ENCODE results near the gene MYF5. TPM values are rescaled to one million over a fixed set of nuclear protein-coding genes. Genes with fewer than 3 reads are reported as not detected.

Gene MYF5
- total RNA-seq, 1 experiment from 2014 or later = not detected

- Mint-ChIP-seq H3K4me1 (peaks cover 17 to 33% of the 10 kb centered on the region in 2 experiments), H3K4me3 (peak overlapping the region; percentile 15 to 27; a peak in 4 of 5 replicates), H3K27ac (peak overlapping the region; percentile 91 to 99 (median 97); a peak in 6 of 7 replicates), H3K36me3 (ENCODE audit: insufficient read depth in 1 of 3, low read depth in 3 of 3) (peaks cover 0 to 9% (median 2%) of the 10 kb centered on the region in 3 experiments; a peak in 2 of 7 replicates), H3K9me3 (peaks cover 3 to 6% of the 10 kb centered on the region in 2 experiments; a peak in 2 of 5 replicates), H3K27me3 (ENCODE audit: low read depth) (no peaks in the 10 kb centered on the region)
- H3K9ac ChIP-seq (ENCODE audit: extremely low read depth, insufficient read length, low read length) = no peak overlapping the region
- no peaks in the 10 kb centered on the region for H3K23me2 ChIP-seq (ENCODE audit: insufficient read length, low read depth, low read length, poor library complexity, severe bottlenecking)
- no peak overlapping the region for H4K5ac ChIP-seq (ENCODE audit: insufficient read length, low read depth, low read length)
- no peak overlapping the region for H3K56ac ChIP-seq (ENCODE audit: insufficient read length, low read depth, low read length)
- H3K27ac ChIP-seq (ENCODE audit: insufficient read length, low read depth, low read length) = peak overlapping the region; percentile 87
- H4K20me1 ChIP-seq (ENCODE audit: control insufficient read depth, insufficient read depth, insufficient read length) = no peaks in the 10 kb centered on the region
- H4K91ac ChIP-seq (ENCODE audit: insufficient read length, low read depth, low read length) = no peak overlapping the region
- no peak overlapping the region for H2BK20ac ChIP-seq (ENCODE audit: low read depth, low read length, poor library complexity, severe bottlenecking)
- peak overlapping the region; percentile 35 for H3K4me2 ChIP-seq (ENCODE audit: insufficient read depth, insufficient read length, low read length)
- H3K14ac ChIP-seq (ENCODE audit: insufficient read depth, low read length) = no peak overlapping the region
- H3K18ac ChIP-seq (ENCODE audit: insufficient read length, low read depth, low read length) = no peak overlapping the region
- H3K4me1 ChIP-seq (ENCODE audit: insufficient read depth, low read length) = peaks cover 3% of the 10 kb centered on the region; the same call in 1 of the 2 replicates
- H3T11ph ChIP-seq (ENCODE audit: low read length) = no peak overlapping the region
- DNase-seq = peak; percentile 91
- no peak overlapping the region for H3K23ac ChIP-seq (ENCODE audit: insufficient read length, low read depth, low read length)
- TF ChIP-seq CTCF (conservative IDR thresholded peaks at IDR 0.05) = no peak
- H2BK120ac ChIP-seq (ENCODE audit: low read depth, low read length, poor library complexity, severe bottlenecking) = no peak overlapping the region
- H2AK5ac ChIP-seq (ENCODE audit: insufficient read length, low read length) = no peak overlapping the region
- no peak overlapping the region for H3K4ac ChIP-seq (ENCODE audit: low read depth, low read length)
- no peaks in the 10 kb centered on the region for H3K79me2 ChIP-seq (ENCODE audit: insufficient read depth, low read length)
- no peak overlapping the region for H4K8ac ChIP-seq (replicated peaks; ENCODE audit: insufficient read length, low read depth, low read length)
- H2BK12ac ChIP-seq (ENCODE audit: insufficient read length, low read depth, low read length) = no peak overlapping the region
- no peak overlapping the region for H2BK15ac ChIP-seq (ENCODE audit: low read depth, low read length)
- no peaks in the 10 kb centered on the region for H3K9me3 ChIP-seq (ENCODE audit: control insufficient read depth, low read depth, low read length)
- no peaks in the 10 kb centered on the region for H3K27me3 ChIP-seq (ENCODE audit: insufficient read depth, low read length)
- no peak overlapping the region for H2BK5ac ChIP-seq (ENCODE audit: insufficient read length, low read length)
- H2AFZ ChIP-seq (ENCODE audit: low read length) = no peak overlapping the region
- WGBS (ENCODE audit: extremely low coverage, insufficient read length, low lambda C conversion rate) = no CpG with 5 or more reads among the region's 7 CpGs
- H3K79me1 ChIP-seq (ENCODE audit: insufficient read depth, low read depth, low read length, poor library complexity, severe bottlenecking) = no peaks in the 10 kb centered on the region
Measured at GRCh38 chr12:80684077-80684495, 32.6 kb upstream of the MYF5 start.

Data from H9 (cell line).